H9 (cell line): ENCODE measurements around the gene PLXNA4. TPM values are rescaled to one million over a fixed set of nuclear protein-coding genes. Genes with fewer than 3 reads are reported as not detected.

Source experiments
- DNase-seq: peaks from one replicate; pipeline ENCODE4 v3.0.0-alpha.2; 2017
- H2AFZ ChIP-seq: one replicate; pipeline ENCODE4 v1.6.1; 2013; ENCODE audit warnings: mild to moderate bottlenecking, low read length, control low read depth, moderate library complexity
- H2AK5ac ChIP-seq: 2 replicates; pipeline ENCODE4 v1.6.1; 2013; ENCODE audit warnings: low read length, control low read depth, mixed read lengths; ENCODE audit not compliant: insufficient read length
- H2BK120ac ChIP-seq: one replicate; pipeline ENCODE4 v1.6.1; 2013; ENCODE audit warnings: low read depth, mild to moderate bottlenecking, low read length, control low read depth, inconsistent platforms; ENCODE audit not compliant: poor library complexity, severe bottlenecking
- H2BK12ac ChIP-seq: 2 replicates; pipeline ENCODE4 v1.6.1; 2013; ENCODE audit warnings: low read length, control low read depth, mixed read lengths, low read depth; ENCODE audit not compliant: insufficient read length
- H2BK15ac ChIP-seq: 2 replicates; pipeline ENCODE4 v1.6.1; 2013; ENCODE audit warnings: low read depth, low read length, control low read depth
- H2BK20ac ChIP-seq: one replicate; pipeline ENCODE4 v1.6.1; 2013; ENCODE audit warnings: low read depth, mild to moderate bottlenecking, low read length, control low read depth, inconsistent platforms; ENCODE audit not compliant: poor library complexity, severe bottlenecking
- H2BK5ac ChIP-seq: 2 replicates; pipeline ENCODE4 v1.6.1; 2013; ENCODE audit warnings: low read length, control low read depth, mixed read lengths; ENCODE audit not compliant: insufficient read length
- H3K14ac ChIP-seq: 2 replicates; pipeline ENCODE4 v1.6.1; 2013; ENCODE audit warnings: low read length, control low read depth; ENCODE audit not compliant: insufficient read depth
- H3K18ac ChIP-seq: 2 replicates; pipeline ENCODE4 v1.6.1; 2013; ENCODE audit warnings: low read depth, mild to moderate bottlenecking, mixed read lengths, low read length, control low read depth; ENCODE audit not compliant: insufficient read length
- H3K23ac ChIP-seq: 2 replicates; pipeline ENCODE4 v1.6.1; 2013; ENCODE audit warnings: low read length, control low read depth, mixed read lengths, low read depth; ENCODE audit not compliant: insufficient read length
- H3K23me2 ChIP-seq: 2 replicates; pipeline ENCODE4 v1.6.1; 2013; ENCODE audit warnings: low read depth, mild to moderate bottlenecking, mixed read lengths, low read length, control low read depth; ENCODE audit not compliant: insufficient read length, poor library complexity, severe bottlenecking
- H3K27ac ChIP-seq: 2 replicates; pipeline ENCODE4 v1.5.1; 2013; ENCODE audit warnings: low read length, control low read depth, mixed read lengths, low read depth; ENCODE audit not compliant: insufficient read length
- H3K27me3 ChIP-seq: 2 replicates; pipeline ENCODE4 v1.6.1; 2013; ENCODE audit warnings: low read length, control low read depth, inconsistent platforms; ENCODE audit not compliant: insufficient read depth
- H3K4ac ChIP-seq: 2 replicates; pipeline ENCODE4 v1.6.1; 2013; ENCODE audit warnings: low read depth, mild to moderate bottlenecking, control low read depth, inconsistent platforms, low read length, moderate library complexity
- H3K4me1 ChIP-seq: 2 replicates; pipeline ENCODE4 v1.6.1; 2013; ENCODE audit warnings: low read length, control low read depth, inconsistent platforms; ENCODE audit not compliant: insufficient read depth
- H3K4me2 ChIP-seq: 2 replicates; pipeline ENCODE4 v1.6.1; 2013; ENCODE audit warnings: low read length, control low read depth, mixed read lengths; ENCODE audit not compliant: insufficient read length, insufficient read depth
- H3K56ac ChIP-seq: 2 replicates; pipeline ENCODE4 v1.6.1; 2013; ENCODE audit warnings: low read depth, mild to moderate bottlenecking, mixed read lengths, low read length, control low read depth; ENCODE audit not compliant: insufficient read length
- H3K79me1 ChIP-seq: 2 replicates; pipeline ENCODE4 v1.6.1; 2013; ENCODE audit warnings: low read depth, mild to moderate bottlenecking, moderate library complexity, low read length, control low read depth, inconsistent platforms; ENCODE audit not compliant: insufficient read depth, poor library complexity, severe bottlenecking
- H3K79me2 ChIP-seq: 2 replicates; pipeline ENCODE4 v1.6.1; 2013; ENCODE audit warnings: low read length, control low read depth, inconsistent platforms; ENCODE audit not compliant: insufficient read depth
- H3K9ac ChIP-seq: 2 replicates; pipeline ENCODE4 v1.6.1; 2013; ENCODE audit warnings: low read length, control low read depth, mixed read lengths; ENCODE audit not compliant: insufficient read length; ENCODE audit errors: extremely low read depth
- H3K9me3 ChIP-seq: one replicate; pipeline ENCODE4 v1.6.1; 2013; ENCODE audit warnings: low read depth, low read length, inconsistent platforms; ENCODE audit not compliant: control insufficient read depth
- H3T11ph ChIP-seq: one replicate; pipeline ENCODE4 v1.6.1; 2013; ENCODE audit warnings: mild to moderate bottlenecking, low read length, control low read depth, inconsistent platforms
- H4K20me1 ChIP-seq: one replicate; pipeline ENCODE4 v1.6.1; 2013; ENCODE audit not compliant: control insufficient read depth, insufficient read length, insufficient read depth
- H4K5ac ChIP-seq: 2 replicates; pipeline ENCODE4 v1.6.1; 2013; ENCODE audit warnings: low read depth, mild to moderate bottlenecking, mixed read lengths, low read length, control low read depth; ENCODE audit not compliant: insufficient read length
- H4K8ac ChIP-seq: replicated peaks from 2 replicates; pipeline ENCODE4 v1.6.1; 2013; ENCODE audit warnings: low read length, control low read depth, mixed read lengths, low read depth; ENCODE audit not compliant: insufficient read length
- H4K91ac ChIP-seq: 2 replicates; pipeline ENCODE4 v1.6.1; 2013; ENCODE audit warnings: low read depth, mild to moderate bottlenecking, moderate library complexity, mixed read lengths, low read length, control low read depth; ENCODE audit not compliant: insufficient read length
- H3K27ac Mint-ChIP-seq, 3 experiments: 2 replicates in 2 of 3; 3 replicates in 1 of 3; pipeline ENCODE4 v1.8.0; 2020 to 2021; ENCODE audit warnings: mixed read lengths in 3 of 3, mild to moderate bottlenecking in 1 of 3, moderate library complexity in 1 of 3
- H3K27me3 Mint-ChIP-seq: 2 replicates; pipeline ENCODE4 v1.8.0; 2021; ENCODE audit warnings: low read depth, mild to moderate bottlenecking, moderate library complexity, mixed read lengths
- H3K36me3 Mint-ChIP-seq, 3 experiments: 2 replicates in 2 of 3; 3 replicates in 1 of 3; pipeline ENCODE4 v1.8.0; 2020 to 2021; ENCODE audit warnings: low read depth in 3 of 3, mixed read lengths in 3 of 3; ENCODE audit not compliant: insufficient read depth in 1 of 3
- H3K4me1 Mint-ChIP-seq, 2 experiments: 2 replicates each; pipeline ENCODE4 v1.8.0; 2020; ENCODE audit warnings: mixed read lengths in 2 of 2
- H3K4me3 Mint-ChIP-seq, 2 experiments: 2 replicates in 1 of 2; 3 replicates in 1 of 2; pipeline ENCODE4 v1.8.0; 2020 to 2021; ENCODE audit warnings: mild to moderate bottlenecking in 2 of 2, mixed read lengths in 2 of 2, moderate library complexity in 1 of 2
- H3K9me3 Mint-ChIP-seq, 2 experiments: 2 replicates in 1 of 2; 3 replicates in 1 of 2; pipeline ENCODE4 v1.8.0; 2020; ENCODE audit warnings: mild to moderate bottlenecking in 2 of 2, mixed read lengths in 2 of 2, moderate library complexity in 1 of 2
- CTCF ChIP-seq: fragments of 200-600 bp; sonication (generic); conservative IDR thresholded peaks from 3 replicates; pipeline ENCODE4 v1.8.0; 2021; ENCODE audit warnings: antibody characterized with exemption, mild to moderate bottlenecking
- WGBS: extraction: QIAGEN DNeasy Blood & Tissue Kit; methylation state at CpG from one replicate; pipeline ENCODE4 v1.1.7; 2013; ENCODE audit warnings: missing lambda C conversion rate, low lambda C conversion rate, mixed read lengths; ENCODE audit not compliant: insufficient read length; ENCODE audit errors: extremely low coverage; 5-methylcytosine and 5-hydroxymethylcytosine counted together
- total RNA-seq: library from RNA; stranded (reverse); gene quantifications from 2 replicates; pipeline ENCODE4 v1.2.1, GENCODE V29; 2021

PLXNA4 gene
- total RNA-seq, 1 experiment from 2014 or later = 0.35 TPM

GRCh38 chr7:132531562-132531961 is 44.7 kb downstream of the PLXNA4 start:
- Histone ChIP-seq H4K20me1 (no peaks in the 10 kb centered on the region), H3K14ac (no peak overlapping the region), H3K56ac (no peak overlapping the region), H3K18ac (no peak overlapping the region), H3K27me3 (no peaks in the 10 kb centered on the region), H2AK5ac (no peak overlapping the region), H3K79me2 (no peaks in the 10 kb centered on the region), H2BK15ac (no peak overlapping the region), H2AFZ (no peak overlapping the region), H2BK20ac (no peak overlapping the region), H3K9ac (no peak overlapping the region), H2BK12ac (no peak overlapping the region), H3K4me1 (no peaks in the 10 kb centered on the region; the same call in 1 of the 2 replicates), H3K23ac (no peak overlapping the region), H3T11ph (no peak overlapping the region), H3K9me3 (no peaks in the 10 kb centered on the region), H3K79me1 (no peaks in the 10 kb centered on the region), H3K27ac (no peak overlapping the region), H2BK5ac (no peak overlapping the region), H4K5ac (no peak overlapping the region), H4K8ac (no peak overlapping the region), H2BK120ac (no peak overlapping the region), H3K23me2 (no peaks in the 10 kb centered on the region), H3K4ac (no peak overlapping the region), H3K4me2 (no peak overlapping the region), H4K91ac (no peak overlapping the region)
- Mint-ChIP-seq H3K27me3 (peaks cover 21% of the 10 kb centered on the region), H3K27ac (no peak overlapping the region; a peak in 1 of 7 replicates), H3K4me3 (no peak overlapping the region), H3K4me1 (peaks cover 17 to 23% of the 10 kb centered on the region in 2 experiments), H3K36me3 (no peaks in the 10 kb centered on the region; a peak in 1 of 7 replicates), H3K9me3 (no peaks in the 10 kb centered on the region; a peak in 1 of 5 replicates)
- WGBS = no CpG with 5 or more reads among the region's 5 CpGs
- DNase-seq = no peak
- TF ChIP-seq CTCF = no peak
